Endothelial cell of umbilical vein (primary cell): ENCODE data around the gene AFAP1L2.

Experiments
- POLR2A ChIP-seq: IDR thresholded peaks from 2 replicates; pipeline ENCODE4 v1.6.1; 2012; ENCODE audit warnings: low read depth, mild to moderate bottlenecking, control low read depth, low read length
- TF ChIP-seq, protein P1 (sequence below), 2 donors: IDR thresholded peaks; 1 replicate in 1 of 2; 2 replicates in 1 of 2; pipeline ENCODE4 v1.5.1; 2011; ENCODE audit warnings: low read length in 2 of 2, mild to moderate bottlenecking in 2 of 2, moderate library complexity in 2 of 2, control low read depth in 1 of 2, inconsistent platforms in 1 of 2, low read depth in 1 of 2; ENCODE audit not compliant: insufficient read depth in 1 of 2; ENCODE audit errors: extremely low read depth in 1 of 2

DNA sequence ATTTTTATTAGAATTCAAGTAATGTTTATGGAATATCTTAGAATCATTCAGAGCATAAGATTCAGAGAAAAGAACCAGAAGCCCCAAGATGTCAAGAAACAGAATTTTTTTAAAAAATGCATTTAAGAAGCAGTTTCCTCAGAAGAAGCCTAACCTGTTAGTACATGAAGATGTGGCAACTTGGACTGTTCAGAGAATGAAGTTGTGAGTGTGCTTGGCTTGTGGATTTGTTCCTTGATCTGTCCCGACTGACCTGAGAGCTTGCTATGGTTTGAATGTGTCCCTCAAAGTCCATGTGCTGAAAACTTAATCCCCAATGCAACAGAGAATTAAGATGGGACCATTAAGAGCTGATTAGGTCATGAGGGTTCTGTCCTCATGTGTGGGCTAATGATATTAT, 13.8 kb upstream of the AFAP1L2 start:
- TF ChIP-seq, protein P1, sequence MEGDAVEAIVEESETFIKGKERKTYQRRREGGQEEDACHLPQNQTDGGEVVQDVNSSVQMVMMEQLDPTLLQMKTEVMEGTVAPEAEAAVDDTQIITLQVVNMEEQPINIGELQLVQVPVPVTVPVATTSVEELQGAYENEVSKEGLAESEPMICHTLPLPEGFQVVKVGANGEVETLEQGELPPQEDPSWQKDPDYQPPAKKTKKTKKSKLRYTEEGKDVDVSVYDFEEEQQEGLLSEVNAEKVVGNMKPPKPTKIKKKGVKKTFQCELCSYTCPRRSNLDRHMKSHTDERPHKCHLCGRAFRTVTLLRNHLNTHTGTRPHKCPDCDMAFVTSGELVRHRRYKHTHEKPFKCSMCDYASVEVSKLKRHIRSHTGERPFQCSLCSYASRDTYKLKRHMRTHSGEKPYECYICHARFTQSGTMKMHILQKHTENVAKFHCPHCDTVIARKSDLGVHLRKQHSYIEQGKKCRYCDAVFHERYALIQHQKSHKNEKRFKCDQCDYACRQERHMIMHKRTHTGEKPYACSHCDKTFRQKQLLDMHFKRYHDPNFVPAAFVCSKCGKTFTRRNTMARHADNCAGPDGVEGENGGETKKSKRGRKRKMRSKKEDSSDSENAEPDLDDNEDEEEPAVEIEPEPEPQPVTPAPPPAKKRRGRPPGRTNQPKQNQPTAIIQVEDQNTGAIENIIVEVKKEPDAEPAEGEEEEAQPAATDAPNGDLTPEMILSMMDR (IDR thresholded peaks at IDR 0.05; ENCODE audit: extremely low read depth in 1 of 2, insufficient read depth in 1 of 2, low read depth in 1 of 2, low read length in 2 of 2), result no peak
- no peak for TF ChIP-seq POLR2A
